Measurements from ENCODE around the gene SRP14. TPM values are rescaled to one million over a fixed set of nuclear protein-coding genes. Genes with fewer than 3 reads are reported as not detected.

SRP14 gene
- total and polyA plus RNA-seq, 11 donors = 189 to 702 (median 237) TPM

- DNase-seq = peak in 1 of 5 donors; percentile 15
- no peak overlapping the region for H3K4me3 ChIP-seq
- peaks cover 0 to 10% (median 0%) of the 10 kb centered on the region in 9 donors for H3K36me3 ChIP-seq
- ATAC-seq = no peak
- H3K27ac ChIP-seq = no peak overlapping the region
- TF ChIP-seq CTCF (IDR thresholded peaks at IDR 0.05) (no peak), POLR2A (IDR thresholded peaks at IDR 0.05) (no peak)
- 49 to 75% (median 54%) methylated on average over 10 of the region's 10 CpGs for WGBS, 4 donors
- H3K27me3 ChIP-seq = no peaks in the 10 kb centered on the region
- no peaks in the 10 kb centered on the region for H3K9me3 ChIP-seq
- peaks cover 2 to 54% (median 37%) of the 10 kb centered on the region in 12 donors for H3K4me1 ChIP-seq
- intact Hi-C loops (cut with DNase I) = no loop called here
Observed at GRCh38 chr15:40085266-40085665, 46.3 kb upstream of the SRP14 start.

GRCh38 chr15:40084650-40085049 is 45.7 kb upstream of the SRP14 start:
- H3K4me1 ChIP-seq = peaks cover 0 to 54% (median 34%) of the 10 kb centered on the region in 12 donors
- ATAC-seq = no peak
- peaks cover 0 to 5% (median 0%) of the 10 kb centered on the region in 9 donors for H3K36me3 ChIP-seq
- intact Hi-C loops (cut with DNase I) = no loop called here
- 95 to 97% (median 96%) methylated on average over 9 of the region's 9 CpGs for WGBS, 4 donors
- no peak for DNase-seq
- H3K27ac ChIP-seq = no peak overlapping the region
- no peaks in the 10 kb centered on the region for H3K27me3 ChIP-seq
- H3K4me3 ChIP-seq = no peak overlapping the region
- H3K9me3 ChIP-seq = no peaks in the 10 kb centered on the region
- TF ChIP-seq CTCF (IDR thresholded peaks at IDR 0.05) = no peak
- TF ChIP-seq POLR2A (IDR thresholded peaks at IDR 0.05) = no peak

GRCh38 chr15:40082195-40082883 is 43.4 kb upstream of the SRP14 start:
- ATAC-seq = peak; percentile 19 to 33 (median 22)
- H3K27ac ChIP-seq = peak overlapping the region; percentile 58 to 92 (median 74)
- intact Hi-C loops (cut with DNase I) = no loop called here
- no peaks in the 10 kb centered on the region for H3K27me3 ChIP-seq
- 52 to 61% (median 57%) methylated on average over 10 to 12 of the region's 12 CpGs for WGBS, 4 donors
- no peaks in the 10 kb centered on the region for H3K9me3 ChIP-seq
- TF ChIP-seq POLR2A (IDR thresholded peaks at IDR 0.05) (no peak), CTCF (IDR thresholded peaks at IDR 0.05) (no peak)
- H3K36me3 ChIP-seq = no peaks in the 10 kb centered on the region
- H3K4me1 ChIP-seq = peaks cover 0 to 38% (median 24%) of the 10 kb centered on the region in 12 donors
- peak overlapping the region in 9 of 12 donors; percentile 11 to 58 (median 48) for H3K4me3 ChIP-seq
- DNase-seq = peak in 1 of 5 donors; percentile 27

GRCh38 chr15:40081691-40082194 is 42.8 kb upstream of the SRP14 start:
- Histone ChIP-seq H3K27me3 (no peaks in the 10 kb centered on the region), H3K36me3 (no peaks in the 10 kb centered on the region), H3K4me3 (peak overlapping the region in 10 of 12 donors; percentile 11 to 58 (median 46)), H3K9me3 (no peaks in the 10 kb centered on the region), H3K4me1 (peaks cover 0 to 37% (median 23%) of the 10 kb centered on the region in 12 donors), H3K27ac (peak overlapping the region; percentile 58 to 92 (median 74))
- ATAC-seq = peak; percentile 90 to 97 (median 95)
- TF ChIP-seq CTCF (IDR thresholded peaks at IDR 0.05) = peak in 3 of 12 donors; percentile 25 to 35 (median 26)
- TF ChIP-seq POLR2A (IDR thresholded peaks at IDR 0.05) = peak in 1 of 2 donors; percentile 41
- 0 to 4% (median 2%) methylated on average over 12 of the region's 12 CpGs for WGBS, 4 donors
- peak; percentile 75 to 86 (median 83) for DNase-seq
- intact Hi-C loops (cut with DNase I) = loop anchor here in 1 of 10 donors (2.0 kb wide), 1 partner anchor 13 kb away; no protein-coding TSS in a partner anchor

All from heart left ventricle (tissue), 16 donors.